ENCODE data around the gene ARHGAP26. TPM values are rescaled to one million over a fixed set of nuclear protein-coding genes. Genes with fewer than 3 reads are reported as not detected.

Gene ARHGAP26
- total RNA-seq, 1 donor from 2014 or later = 35.4 TPM

- intact Hi-C loops (cut with DNase I) = no loop called here
- Histone ChIP-seq H3K4me1 (peaks cover 7% of the 10 kb centered on the region), H3K27ac (no peak overlapping the region), H3K27me3 (no peaks in the 10 kb centered on the region), H3K9me3 (peaks cover 6% of the 10 kb centered on the region), H3K4me3 (no peak overlapping the region), H3K36me3 (no peaks in the 10 kb centered on the region)
- TF ChIP-seq CTCF (IDR thresholded peaks at IDR 0.05) = no peak
- DNase-seq (no peak), ATAC-seq (no peak)
These were observed 424.5 kb downstream of the ARHGAP26 start for GRCh38 chr5:143194713-143195112.

DNA sequence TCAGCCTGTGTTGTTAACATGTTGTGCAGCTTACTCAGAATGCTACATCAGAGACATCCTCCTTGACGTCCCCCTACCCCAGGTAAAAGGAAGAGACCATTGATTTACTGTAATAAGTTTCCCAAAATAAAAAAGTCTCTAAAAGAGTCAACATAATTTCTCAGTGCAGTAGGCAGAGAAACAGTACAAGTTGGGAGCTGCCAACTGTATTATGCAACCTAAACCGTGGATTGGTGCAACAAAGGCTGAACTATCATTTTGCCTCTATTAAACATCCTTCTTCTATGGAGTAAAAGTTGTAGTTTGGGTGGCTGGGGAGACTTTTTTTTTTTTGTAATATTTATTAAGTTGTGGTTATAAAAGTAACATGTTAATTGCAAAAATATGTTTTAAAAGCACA lies 425.3 kb downstream of the ARHGAP26 start:
- no peaks in the 10 kb centered on the region for H3K36me3 ChIP-seq
- no peak for TF ChIP-seq CTCF (IDR thresholded peaks at IDR 0.05)
- no peak overlapping the region for H3K4me3 ChIP-seq
- no peaks in the 10 kb centered on the region for H3K27me3 ChIP-seq
- intact Hi-C loops (cut with DNase I) = no loop called here
- H3K9me3 ChIP-seq = peaks cover 6% of the 10 kb centered on the region
- ATAC-seq (peak; percentile 50), DNase-seq (no peak)
- H3K27ac ChIP-seq = no peak overlapping the region
- H3K4me1 ChIP-seq = peaks cover 7% of the 10 kb centered on the region

- Histone ChIP-seq H3K4me1 (peaks cover 7% of the 10 kb centered on the region), H3K36me3 (no peaks in the 10 kb centered on the region), H3K27ac (no peak overlapping the region), H3K9me3 (no peaks in the 10 kb centered on the region), H3K4me3 (no peak overlapping the region), H3K27me3 (no peaks in the 10 kb centered on the region)
- DNase-seq = no peak
- no peak for TF ChIP-seq CTCF (IDR thresholded peaks at IDR 0.05)
- intact Hi-C loops (cut with DNase I) = no loop called here
- no peak for ATAC-seq
These were observed 426.6 kb downstream of the ARHGAP26 start for GRCh38 chr5:143196601-143197259.

DNA sequence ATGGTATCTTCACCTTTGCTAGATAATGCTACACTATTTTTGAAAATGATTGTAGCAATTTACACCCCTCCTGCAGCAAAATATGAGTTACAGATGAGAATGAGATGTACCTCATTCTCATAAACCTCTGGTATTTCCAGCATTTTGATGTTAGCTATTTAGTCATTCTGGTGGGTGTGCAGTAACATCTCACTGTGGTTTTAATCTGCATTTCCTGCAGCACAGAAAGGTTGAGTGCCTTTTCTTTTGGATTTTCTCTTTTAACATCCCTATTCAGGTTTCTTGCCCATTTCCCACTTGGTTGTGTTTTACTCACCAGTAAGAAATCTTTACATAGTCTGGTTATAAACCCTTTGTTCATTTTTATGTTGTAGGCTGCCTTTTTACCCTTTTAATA lies 427.1 kb downstream of the ARHGAP26 start:
- Histone ChIP-seq H3K36me3 (no peaks in the 10 kb centered on the region), H3K4me3 (no peak overlapping the region), H3K9me3 (no peaks in the 10 kb centered on the region), H3K4me1 (peaks cover 7% of the 10 kb centered on the region), H3K27ac (no peak overlapping the region), H3K27me3 (no peaks in the 10 kb centered on the region)
- no peak for DNase-seq
- TF ChIP-seq CTCF (IDR thresholded peaks at IDR 0.05) = no peak
- intact Hi-C loops (cut with DNase I) = no loop called here
- ATAC-seq = no peak

DNA sequence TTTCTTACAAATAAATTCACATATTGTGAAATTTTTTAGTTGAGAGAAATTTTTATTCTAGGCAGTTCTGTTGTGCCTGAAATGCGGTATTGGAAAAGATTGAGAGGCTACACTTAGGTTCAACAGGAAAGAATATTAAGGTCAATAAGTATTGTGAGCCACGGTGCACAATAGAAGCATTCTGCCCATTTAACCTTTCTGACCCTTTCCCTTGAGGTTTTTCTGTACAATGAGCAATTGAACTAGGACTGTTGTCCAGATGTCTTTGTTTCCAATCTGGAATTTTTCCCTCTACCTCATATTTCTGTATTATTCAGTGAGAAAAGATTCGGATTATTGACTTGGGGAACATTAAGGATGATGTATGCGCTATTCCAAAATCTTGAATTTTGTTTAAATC lies 428.2 kb downstream of the ARHGAP26 start:
- ATAC-seq (no peak), DNase-seq (no peak)
- intact Hi-C loops (cut with DNase I) = no loop called here
- Histone ChIP-seq H3K27ac (no peak overlapping the region), H3K27me3 (no peaks in the 10 kb centered on the region), H3K36me3 (no peaks in the 10 kb centered on the region), H3K9me3 (no peaks in the 10 kb centered on the region), H3K4me1 (peaks cover 7% of the 10 kb centered on the region), H3K4me3 (no peak overlapping the region)
- TF ChIP-seq CTCF (IDR thresholded peaks at IDR 0.05) = no peak

DNA sequence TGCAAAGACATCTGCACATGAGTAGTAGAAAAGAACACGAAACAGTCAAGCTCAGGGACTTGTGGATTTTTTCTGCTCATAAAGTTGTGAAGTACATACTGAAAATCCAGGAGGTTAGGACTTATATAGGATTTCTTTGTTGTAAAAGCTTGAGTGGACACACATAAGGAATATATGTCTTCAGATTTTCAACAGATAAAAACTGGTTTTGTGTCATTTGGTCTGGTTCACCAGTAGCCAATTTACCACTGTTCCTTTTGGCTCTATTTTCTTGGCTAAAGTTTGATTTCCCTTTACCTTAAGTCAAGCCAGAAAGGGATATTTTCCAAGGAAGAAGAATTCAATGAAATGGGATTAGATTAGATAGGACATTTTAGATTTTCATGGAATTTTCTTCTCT lies 429.0 kb downstream of the ARHGAP26 start:
- Histone ChIP-seq H3K9me3 (no peaks in the 10 kb centered on the region), H3K4me1 (peaks cover 7% of the 10 kb centered on the region), H3K36me3 (no peaks in the 10 kb centered on the region), H3K27ac (no peak overlapping the region), H3K27me3 (no peaks in the 10 kb centered on the region), H3K4me3 (no peak overlapping the region)
- DNase-seq (no peak), ATAC-seq (no peak)
- TF ChIP-seq CTCF (IDR thresholded peaks at IDR 0.05) = no peak
- intact Hi-C loops (cut with DNase I) = no loop called here
